HG03469 (cell line): ENCODE data around the gene GAK.

Experiments used
- ATAC-seq: cut with Tn5 transposase; IDR thresholded peaks from one replicate; pipeline ENCODE4 v1.9.1; 2021; ENCODE audit warnings: mild to moderate bottlenecking, moderate library complexity, moderate number of reproducible peaks; ENCODE audit not compliant: unreplicated experiment

GAK gene

DNA sequence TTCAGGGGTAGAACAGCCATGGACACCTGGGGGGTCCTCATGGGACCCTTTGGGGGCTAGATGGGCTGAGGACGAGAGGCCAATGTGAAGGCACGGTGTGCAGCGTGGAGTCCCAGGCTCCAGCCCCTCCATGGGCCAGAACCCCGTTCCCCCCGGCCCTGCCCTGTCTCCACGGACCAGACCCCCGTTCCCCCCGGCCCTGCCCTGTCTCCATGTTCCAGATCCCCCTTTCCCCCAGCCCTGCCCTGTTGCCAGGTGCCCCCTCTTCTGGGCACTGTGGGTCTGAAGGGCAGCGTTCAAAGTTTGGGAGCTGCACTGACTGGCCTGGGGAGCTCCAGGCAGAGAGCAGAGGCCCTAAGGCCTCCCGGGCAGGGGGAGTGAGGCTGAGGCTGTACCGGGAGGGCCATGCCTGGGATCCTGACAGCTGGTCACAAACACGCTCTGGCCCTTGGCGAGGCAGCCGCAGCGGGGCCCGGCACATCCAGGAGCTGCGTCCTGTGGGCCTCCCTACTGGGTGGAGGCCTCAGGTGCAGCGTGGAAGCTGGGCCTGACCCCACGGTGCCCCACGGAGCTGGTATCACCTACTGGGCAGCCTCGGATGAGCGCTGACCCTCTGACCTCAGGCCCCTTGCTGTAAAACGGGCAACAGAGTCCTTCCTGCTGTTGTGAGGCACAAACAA, 32.4 kb upstream of the GAK start:
- no peak for ATAC-seq

DNA sequence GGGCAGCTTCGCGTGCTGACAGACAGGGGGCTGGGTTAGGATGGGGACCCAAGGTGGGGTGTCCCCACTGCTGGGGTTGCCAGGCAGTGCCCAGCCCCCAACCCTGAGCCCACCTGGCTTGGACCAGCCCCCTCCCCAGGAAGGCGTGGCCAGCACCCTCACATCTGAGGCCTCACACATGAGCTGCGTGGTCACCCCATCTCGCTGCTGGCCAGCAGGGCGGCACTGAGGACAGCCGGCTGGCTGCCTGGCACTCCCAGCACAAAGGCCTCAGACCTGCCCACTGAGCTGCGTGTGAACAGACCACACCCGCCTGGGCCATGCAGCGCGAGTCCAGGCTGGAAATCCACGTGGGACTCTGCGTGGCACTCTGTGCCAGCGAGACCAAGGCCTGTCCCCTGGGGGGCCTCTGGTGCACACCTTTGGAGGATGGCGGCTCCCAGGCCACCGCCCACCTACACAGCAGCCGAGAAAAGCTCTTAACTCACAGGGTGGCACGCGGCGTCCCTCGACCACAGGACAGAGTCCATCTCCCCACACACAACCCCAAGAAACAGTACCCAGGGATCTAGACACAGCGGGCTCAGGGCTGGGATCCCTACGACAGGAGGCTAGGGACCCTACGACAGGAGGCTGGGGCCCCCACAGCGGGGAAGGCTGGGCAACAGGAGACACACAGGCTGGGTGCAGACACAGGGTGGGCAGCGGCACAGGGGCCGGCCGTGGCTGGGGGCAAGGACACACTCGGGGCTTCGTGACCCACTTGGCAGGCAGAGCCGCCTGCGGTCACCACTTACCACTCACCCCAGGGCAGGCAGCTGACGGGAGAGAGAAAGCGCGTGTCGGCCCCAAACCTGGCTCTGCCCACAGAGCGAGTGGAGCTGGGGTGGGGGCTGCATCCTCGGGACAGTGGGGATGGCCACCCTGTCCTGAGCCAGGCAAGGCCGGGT, 31.4 kb upstream of the GAK start:
- no peak for ATAC-seq

- no peak for ATAC-seq
These were observed 30.4 kb upstream of the GAK start for GRCh38 chr4:962231-963208.

DNA sequence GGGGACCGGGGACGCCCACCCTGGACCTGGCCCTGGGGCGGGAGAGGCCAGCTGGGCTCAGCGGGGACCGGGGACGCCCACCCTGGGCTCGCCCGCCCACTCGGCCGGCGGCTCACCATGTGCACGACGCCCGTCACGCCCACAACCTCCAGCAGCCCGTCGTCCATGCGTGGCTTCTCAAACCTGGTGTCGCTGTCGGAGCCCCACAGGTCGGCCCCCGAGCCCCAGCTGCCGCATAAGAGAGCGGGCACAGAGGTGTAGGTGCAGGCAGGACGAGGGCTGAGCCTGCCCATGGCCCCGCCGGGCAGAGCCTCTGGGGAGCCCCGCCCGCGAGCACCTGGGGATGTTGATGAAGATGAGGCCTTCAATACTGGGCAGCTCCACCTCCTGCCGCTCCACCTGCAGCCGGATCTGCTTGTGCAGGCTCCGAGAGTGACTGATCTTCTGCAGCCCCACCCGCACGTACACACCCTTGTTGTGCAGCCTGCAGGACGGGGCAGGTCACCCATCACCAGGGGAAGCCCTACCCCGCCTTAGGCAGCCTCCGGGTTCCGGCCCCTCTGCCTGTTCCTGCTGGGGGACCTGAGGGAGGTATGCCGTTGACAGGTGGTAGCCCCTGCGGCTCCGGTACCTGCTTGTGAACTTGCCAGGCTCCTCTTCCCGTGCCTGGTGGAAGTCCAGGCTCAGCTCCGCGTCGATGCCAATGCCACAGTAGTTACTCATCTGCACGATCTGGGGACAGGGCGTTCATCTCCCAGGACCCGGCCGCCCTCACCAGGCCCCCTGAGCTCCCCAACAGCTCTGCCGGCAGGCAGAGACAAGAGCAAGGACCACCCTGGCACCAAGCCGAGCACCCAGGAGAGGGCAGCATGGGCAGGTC, 29.5 kb upstream of the GAK start:
- ATAC-seq: no peak

- ATAC-seq: no peak
These were observed 28.7 kb upstream of the GAK start for GRCh38 chr4:960636-961350.

GRCh38 chr4:960140-960635, 28.1 kb upstream of the GAK start:
- ATAC-seq: no peak

- ATAC-seq: no peak
These were observed 27.4 kb upstream of the GAK start for GRCh38 chr4:959338-960139.

GRCh38 chr4:958696-959337, 26.7 kb upstream of the GAK start:
- no peak for ATAC-seq

GRCh38 chr4:958314-958665, 26.2 kb upstream of the GAK start:
- ATAC-seq: no peak

- ATAC-seq: no peak
These were observed 25.6 kb upstream of the GAK start for GRCh38 chr4:957581-958313.

GRCh38 chr4:957231-957580, 25.1 kb upstream of the GAK start:
- no peak for ATAC-seq

DNA sequence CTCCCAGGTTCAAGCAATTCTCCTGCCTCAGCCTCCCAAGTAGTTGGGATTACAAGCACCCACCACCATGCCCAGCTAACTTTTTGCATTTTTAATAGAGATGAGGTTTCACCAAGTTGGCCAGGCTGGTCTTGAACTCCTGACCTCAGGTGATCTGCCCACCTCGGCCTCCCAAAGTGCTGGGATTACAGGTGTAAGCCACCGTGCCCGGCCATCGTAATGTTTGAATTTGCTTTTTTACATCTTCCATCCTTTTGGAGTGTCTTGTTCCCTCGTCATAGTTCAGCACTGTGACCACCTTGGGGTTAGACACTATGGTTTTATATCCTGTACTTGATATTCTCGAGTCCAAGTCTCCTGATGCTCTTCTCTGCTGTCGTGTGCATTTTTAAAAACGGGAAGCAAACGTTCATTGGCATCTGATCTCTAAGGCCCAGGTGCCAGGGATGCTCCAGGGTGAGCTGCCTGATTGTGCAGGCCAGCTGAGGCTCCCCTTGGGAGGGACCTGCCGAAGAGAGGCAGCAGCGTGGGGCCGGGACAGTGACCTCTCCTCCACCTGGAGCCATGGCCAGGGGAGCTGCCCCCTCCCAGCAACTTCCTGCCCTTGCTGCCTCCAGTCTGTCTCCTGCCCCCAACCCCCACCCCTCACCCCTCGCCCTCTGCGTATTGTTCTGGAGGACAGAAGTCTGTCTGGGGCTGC, 24.6 kb upstream of the GAK start:
- ATAC-seq: no peak

- no peak for ATAC-seq
These were observed 23.8 kb upstream of the GAK start for GRCh38 chr4:955931-956381.

- ATAC-seq: no peak
These were observed 23.2 kb upstream of the GAK start for GRCh38 chr4:955161-955921.

GRCh38 chr4:954211-955020, 22.3 kb upstream of the GAK start:
- no peak for ATAC-seq
